Central memory CD4-positive, alpha-beta T cell (primary cell): ENCODE data around the gene RERE.

Source experiments
- DNase-seq: peaks from one replicate; pipeline ENCODE4 v3.0.0; 2022

The RERE gene

DNA sequence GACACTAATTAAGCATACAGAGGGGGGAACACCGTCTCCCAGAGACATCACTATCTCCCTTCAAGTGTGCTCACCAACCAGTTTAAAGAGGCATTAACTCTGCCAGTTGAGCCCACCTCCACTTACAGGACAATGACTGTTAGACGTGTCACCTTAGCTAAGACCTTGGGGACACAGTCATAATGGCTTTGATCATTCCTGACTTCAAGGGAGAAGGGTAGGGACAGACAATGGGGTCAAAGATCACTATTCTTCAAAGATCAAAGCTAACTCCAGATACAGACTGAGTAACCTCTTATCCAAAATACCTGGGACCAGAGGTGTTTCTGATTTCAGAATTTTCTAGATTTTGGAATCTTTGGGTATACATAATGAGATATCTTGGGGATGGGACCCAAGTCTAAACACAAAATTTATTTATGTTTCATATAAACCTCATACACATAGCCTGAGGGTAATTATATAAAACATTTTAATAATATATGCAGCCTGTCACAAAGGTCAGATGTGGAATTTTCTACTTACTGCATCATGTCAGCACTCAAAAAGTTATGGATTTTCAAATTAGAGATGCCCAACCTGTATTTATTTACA is 253.4 kb downstream of the RERE start:
- no peak for DNase-seq

DNA sequence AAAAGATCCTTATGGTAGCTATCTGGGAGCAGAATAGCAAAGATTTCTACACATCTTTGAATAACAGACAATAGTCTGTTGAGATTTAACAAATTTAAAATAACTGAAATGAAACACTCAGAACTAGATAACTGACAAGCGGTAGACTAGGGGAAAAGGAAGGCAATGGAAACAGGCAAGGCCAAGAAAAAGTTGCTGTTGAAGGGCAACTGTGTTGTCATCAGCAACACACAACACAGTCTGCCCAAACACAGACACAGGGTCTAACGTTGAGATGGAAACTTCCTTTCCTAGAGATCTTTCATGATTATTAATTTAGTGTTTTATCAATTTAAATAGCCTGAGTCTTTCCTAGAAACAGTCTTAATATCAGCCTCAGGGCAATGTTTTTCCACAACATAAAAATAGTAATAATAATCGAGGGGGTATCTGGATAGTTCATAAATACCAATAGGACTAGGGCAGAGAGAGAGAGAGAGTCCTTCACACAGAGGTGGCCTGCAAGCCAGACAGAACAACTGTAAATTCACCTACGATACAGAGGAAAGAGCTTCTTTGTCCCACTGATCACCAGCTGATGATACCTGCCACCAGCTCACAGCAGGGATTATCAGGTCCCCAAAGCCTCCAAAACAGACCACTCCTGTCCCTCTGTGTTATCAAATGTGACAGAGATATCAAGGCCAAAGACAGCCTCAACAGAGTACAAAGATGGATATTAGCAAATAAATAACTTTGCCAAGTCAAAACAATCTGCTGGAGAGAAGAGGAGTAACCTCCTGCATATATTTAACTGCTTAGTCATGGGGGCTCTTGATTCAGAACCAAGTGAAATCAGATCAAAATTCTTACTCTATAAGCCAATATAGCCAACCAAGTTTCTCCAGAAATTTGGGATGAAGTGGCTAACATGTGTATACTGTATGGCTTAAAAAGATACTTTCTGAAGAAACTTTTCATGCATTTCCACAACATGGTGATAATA is 254.3 kb downstream of the RERE start:
- no peak for DNase-seq

DNA sequence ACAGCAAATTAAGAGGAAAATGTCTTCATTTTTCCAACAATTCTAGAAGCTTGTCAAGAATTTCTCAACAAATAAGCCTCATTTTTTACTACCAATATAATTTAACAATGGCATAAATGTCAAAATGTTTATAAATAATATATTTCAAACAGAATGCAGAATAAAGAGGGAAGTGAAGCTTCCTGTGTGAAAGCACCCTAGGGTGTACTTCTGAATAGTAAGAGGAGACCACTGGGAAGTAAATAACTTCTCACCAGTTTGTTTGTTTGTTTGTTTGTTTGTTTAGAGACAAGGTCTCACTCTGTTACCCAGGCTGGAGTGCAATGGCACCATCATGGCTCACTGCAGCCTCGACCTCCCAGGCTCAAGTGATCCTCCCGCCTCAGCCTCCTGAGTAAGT is 255.2 kb downstream of the RERE start:
- no peak for DNase-seq

DNA sequence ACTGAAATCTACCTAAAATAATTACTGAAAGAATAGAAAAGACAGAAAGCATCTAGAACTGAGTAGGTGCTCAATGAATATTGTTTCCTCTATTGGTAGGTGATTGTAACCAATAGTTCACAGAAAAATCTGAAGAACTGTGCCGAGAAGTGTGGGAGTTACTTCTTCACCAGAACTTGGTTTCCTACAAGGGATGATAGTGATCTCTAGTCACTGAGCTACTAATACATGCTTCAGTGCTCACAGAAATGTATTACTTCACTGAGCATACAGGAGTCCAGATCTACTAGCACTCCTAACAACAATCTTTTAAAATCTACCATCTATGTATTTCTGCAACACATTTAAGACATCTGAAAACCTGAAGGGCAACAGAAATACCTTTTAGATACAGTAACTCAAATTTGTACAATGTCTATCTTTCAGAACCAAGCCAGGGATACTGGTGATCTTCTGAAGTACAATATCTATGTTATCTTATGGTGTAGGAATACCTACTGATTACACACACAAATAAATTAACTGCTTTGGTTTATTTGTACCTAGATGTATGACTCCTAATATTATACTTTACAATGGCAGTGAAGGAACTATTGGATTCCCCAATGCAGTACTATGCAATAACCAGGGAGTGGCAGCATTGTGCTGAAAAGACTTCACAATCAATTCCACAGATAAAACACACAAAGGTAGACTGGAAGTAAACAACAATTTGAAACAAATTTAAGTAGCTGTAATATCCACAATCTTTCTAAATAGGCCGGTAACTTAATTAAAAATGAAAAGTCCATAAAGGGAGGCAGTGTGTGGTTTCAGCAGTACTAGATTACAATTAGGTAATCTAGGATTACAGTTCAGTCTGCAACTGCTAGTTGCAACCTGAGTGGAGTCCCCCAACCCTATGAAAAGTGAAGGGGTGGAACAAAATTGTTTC is 256.6 kb downstream of the RERE start:
- DNase-seq: peak; percentile 46

DNA sequence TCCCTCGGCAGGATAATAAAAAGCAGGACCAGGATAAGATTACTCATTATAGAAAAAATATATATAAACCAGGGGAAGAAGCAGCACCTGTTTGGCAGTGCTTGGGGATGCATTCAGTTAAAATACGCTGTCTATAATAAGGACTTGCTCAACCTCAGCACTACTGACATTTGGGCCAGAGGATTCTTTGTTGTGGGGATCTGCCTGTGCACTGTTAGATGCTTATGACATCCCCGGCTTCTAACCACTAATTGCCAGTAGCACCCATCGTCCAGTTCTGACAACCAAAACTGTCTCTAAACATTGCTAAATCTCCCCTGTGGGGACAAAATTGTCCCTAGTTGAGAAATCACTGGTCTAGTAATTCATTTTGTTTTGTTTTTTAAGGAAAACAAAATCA is 257.4 kb downstream of the RERE start:
- DNase-seq: no peak

DNA sequence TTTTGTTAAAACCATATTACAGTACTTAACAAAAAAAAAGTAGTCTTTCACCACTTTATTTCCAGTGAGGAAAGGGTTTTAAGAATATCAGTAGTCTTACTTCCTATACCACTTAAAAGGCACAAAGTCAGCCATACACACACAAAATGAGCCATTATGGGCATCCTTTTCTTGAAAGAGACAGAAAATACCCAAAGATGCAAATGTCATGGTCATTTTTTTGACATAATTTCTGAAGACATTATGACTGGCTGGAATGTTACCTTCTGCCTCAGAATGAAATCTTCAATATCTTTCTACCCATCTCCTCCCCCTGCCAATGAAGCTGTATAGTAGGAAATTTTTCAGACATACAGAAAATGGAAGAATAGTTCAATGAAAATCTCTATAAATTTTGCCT is 261.9 kb downstream of the RERE start:
- DNase-seq: no peak

DNA sequence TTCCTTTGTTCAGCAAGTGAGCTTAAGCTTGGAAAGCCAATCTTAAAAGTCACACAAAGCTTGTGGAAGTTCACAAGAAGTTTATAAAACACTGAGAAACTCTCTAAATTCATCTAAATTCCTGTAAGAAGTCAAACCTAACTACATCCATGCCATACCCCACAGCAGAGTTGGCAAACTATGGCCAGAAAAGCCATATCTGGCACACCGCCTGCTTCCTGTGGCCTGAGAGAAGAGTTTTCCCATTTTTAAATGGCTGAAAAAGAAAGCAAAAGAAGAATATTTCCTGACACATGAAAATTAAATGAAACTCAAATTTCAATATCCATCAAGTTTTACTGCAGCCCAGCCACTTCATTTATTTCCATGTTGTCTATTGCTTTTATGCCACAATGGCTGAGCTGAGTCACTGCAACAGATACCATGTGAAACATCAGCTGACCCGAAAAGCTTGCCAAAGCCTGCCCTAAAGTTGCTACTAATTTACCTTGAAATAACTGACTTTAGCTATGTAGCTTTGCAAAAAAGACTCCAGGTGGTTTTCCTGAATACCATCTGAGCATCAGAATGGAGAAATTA is 262.4 kb downstream of the RERE start:
- DNase-seq: no peak

DNA sequence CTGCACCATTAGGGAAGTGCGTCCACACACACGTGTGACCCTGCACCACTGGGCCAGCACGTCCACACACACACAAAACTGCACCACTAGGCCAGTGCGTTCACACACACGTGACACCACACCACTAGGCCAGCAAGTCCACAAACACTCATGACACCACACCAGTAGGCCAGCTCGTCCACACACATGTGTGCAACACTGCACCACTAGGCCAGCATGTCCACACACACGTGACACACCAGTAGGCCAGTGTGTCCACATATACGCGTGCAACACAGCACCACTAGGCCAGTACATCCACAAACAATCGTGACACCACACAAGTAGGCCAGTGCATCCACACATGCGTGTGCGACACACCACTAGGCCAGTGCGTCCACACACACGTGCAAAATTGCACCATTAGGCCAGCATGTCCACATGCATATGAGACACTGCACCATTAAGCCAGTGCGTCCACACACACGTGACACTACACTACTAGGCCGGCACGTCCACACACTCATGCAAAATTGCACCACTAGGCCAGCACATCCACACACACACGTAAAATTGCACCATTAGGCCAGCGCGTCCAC is 264.5 kb downstream of the RERE start:
- DNase-seq: no peak

DNA sequence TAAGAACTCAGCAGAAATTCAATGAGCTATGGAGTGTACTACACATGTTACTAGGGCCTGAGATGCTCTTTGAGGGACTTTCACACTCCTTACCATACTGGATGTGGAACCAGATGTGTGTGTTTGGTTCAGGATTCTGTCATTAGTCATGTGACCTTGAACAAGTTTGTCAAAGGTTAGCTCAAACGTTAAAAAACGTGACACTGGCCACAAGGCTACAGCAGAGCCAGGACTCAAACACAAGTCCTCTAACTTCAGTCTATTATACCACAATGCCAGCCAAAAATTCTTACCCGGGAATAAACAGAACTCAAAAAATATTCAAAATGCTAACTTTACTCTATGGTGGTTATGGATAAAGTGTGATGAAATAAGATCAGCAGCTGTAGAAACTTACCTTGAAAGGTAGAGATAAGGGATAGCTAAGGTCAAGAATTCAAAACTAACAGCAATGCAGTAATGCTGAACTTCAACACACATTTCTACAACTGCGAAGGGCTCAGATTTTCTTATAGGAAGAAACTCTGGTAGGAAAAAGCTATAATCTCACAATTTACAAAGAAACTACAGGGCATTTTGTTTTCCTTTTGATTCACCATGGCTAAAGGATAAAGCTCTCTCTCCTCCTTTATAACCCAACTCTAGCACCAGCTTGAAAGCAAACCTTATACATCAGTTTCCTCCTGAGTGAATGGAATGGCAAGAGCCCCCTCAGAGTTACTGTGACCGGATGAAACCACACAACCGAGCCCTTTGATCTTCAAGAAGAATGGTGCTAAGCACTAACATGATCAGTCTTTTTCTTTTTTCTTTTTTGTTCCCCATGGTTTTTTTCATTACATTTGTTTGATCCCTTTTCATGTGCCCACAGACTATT is 265.6 kb downstream of the RERE start:
- DNase-seq: no peak

DNA sequence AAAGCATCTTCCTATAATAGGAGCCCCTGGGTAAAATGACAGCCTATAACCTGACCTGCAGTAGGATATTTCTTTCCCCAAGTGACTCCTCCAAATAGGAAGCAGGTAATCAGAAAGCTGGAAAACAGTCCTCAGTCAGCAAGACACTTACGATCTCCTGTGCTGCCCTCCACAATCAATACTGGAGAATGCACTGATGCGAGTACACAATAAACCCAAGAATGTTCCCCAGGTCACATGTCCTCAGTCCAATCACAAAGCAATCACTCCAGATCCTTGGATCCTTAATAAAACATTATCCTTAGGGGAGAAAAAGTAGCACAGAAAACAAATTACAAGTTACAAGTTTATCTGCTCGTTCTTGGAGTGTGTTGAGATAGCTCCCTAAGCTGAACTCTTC is 266.4 kb downstream of the RERE start:
- no peak for DNase-seq

DNA sequence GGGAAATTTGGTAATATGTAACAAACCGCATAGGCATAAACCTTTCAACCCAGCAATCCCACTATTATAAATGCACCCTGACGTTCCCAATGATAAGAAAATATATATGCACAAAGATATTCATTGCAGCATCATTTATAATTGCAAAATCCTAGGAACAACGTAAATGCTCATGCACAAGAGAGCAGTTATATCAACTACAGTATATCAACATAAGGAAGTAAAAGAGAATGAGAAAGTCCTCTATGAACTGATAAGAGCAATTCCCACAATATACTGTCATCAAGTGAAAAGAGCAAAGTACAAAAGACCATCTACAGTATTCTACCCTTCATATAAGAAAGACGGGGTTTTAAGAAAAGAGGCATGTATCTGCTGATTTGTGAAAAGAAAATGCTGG is 269.6 kb downstream of the RERE start:
- no peak for DNase-seq

DNA sequence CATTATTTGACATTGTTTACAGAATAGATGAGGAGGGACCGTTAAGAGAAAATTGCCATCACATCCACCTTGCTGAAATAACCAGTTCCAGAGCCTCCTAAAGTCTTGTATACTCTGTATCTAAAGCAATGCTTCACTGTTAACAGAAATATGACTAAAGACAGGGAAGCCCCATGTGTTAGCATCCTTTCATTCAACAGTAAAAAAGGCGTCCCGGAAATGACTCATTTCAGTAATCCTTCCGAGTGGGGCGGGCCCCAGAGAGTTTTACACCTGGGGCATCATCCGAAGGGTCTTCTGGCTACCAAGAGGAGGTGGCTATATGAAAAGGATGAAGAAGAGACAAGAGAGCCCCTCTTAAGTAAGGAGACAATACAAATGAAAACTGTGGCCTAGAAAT is 272.4 kb downstream of the RERE start:
- DNase-seq: no peak

DNA sequence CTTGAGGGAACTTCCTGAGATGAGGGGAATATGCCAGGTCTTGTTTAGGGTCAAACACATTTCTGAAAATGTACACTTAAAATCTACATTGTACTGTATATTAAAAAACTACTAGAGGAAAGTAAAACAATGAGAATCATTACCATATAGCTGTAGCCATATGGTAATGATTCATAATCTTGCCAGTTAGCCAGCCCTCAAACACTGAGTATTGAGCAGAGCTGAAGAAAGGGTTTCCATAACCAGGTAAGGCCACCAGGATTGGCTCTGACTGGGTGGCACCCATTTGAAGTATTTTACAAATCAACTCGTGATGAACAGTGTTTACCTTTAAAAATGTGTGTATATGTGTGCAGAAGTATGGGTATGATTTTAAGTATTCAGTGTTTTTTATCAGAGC is 272.8 kb downstream of the RERE start:
- DNase-seq: no peak

DNA sequence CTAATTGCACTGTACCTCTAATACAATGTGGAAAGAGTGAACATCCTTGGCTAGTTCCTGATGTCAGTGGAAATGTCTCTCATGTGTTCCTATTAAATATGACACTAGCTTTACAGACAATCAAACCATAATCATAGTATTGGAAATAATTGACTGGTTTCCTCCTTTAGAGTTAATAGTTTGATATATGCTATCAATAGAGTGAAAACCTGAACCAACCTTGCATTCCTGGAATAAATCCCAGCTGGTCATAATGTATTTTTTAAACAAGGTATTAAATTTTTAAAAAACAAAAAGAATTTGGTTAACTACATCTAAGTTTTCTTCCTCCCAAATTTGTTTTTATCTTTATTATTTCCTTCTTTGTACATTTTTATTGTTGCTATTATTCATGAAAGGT is 273.5 kb downstream of the RERE start:
- no peak for DNase-seq

DNA sequence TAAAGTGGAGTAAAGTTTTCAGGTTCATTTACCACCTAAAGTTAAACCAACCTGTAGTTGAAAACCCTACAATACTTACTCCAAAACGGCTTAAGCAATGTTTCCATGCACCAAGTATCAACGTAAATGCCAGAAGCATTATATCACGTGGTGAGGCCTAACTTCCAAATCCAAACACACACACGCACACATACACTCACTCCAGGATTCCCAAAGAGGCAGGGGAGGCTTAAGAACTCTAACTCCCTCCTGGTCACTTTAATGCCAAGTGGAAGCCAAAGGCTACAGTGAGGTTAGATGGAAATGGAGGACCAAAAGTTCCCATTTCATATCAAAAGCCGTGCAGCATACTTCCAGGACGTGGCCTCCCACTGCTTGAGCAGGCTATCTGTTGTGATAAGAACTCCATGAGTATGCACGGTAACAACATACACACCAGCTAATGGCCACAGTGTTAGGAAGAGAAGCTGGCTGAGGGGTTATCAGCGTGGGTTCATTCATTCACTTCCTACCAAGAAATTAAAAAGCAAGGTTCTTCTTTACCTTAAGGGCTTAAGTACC is 275.4 kb downstream of the RERE start:
- no peak for DNase-seq

DNA sequence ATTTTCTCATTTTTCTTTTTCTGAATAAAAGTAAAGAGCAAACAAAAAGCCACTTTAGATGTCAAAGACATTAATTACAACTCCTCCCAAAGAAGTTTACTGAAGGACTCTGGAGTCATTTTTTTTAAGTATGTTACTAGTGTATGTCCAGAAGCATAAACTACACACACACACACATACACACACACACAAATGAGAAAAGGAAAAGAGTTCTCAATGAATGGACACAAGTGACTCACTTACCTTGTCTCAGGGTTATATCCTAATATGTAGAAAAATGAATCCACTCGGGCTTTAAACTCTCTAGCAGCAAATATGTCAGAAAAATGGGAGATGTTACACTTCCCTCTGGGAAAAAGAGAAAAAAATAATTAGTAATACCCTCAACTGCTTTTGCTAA is 276.5 kb downstream of the RERE start:
- no peak for DNase-seq

DNA sequence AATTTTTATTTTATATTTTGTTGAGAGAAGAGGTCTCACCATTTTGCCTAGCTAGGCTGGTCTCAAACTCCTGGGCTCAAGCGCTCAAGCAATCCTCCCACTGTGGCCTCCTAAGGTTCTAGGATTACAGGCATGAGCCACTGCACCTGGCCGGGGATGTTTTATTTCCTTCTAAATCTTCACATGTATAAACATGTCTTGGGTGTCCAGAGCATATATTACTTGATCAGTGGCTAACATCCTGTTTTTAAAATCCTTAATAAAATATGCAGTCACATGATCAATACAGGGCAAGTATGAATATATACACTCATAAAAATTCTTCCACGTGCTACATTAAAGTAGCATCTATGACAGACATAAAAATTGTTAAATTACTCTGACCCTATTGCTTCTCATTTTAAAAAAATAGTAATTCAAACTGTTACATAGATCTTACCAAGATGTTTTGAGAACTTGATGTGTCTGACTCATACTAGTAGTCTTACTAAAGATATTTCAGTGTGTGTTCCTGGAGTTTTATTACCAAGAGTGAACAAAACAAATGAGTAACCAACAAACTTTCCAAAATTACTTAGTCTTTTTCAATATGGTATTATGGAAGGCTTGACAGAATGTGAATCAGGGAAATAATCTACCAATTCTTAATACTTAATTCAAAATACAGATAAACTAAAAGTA is 277.0 kb downstream of the RERE start:
- no peak for DNase-seq

DNA sequence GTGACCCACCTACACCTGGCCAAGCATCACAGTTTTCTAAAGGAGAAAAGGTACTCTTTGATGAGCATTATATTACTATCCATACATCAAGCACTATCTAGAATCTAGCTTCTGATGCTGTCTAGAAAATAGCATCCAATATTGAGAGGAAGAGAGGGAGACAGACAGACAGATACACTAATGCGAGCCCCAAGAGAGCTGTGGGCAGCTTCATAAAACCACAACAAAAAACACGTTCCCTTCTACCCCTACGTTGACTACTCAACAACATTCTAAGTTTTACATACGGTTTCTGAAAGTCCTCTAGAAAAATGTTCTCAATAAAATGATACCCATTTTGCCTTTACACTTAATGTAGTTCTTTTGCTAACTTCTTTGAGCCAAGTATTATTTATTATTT is 277.8 kb downstream of the RERE start:
- no peak for DNase-seq

DNA sequence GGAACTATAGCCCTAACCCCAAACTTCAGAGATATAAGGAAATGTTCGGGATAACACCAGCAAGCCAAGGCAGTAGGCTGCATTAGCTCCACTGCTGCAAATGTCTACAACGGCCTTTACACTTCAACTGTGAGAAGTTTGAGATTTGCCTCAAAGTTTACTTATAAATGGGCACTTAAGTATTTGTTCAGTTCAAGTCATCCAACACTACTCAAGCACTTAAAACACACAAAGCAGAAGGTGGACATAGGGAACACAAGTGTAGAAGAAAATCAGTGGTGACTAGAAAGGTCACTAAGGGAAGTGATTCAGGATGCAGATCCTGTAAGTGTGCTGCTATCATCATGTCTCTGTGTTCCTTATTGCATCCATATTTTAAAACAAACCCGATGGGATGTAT is 278.9 kb downstream of the RERE start:
- DNase-seq: no peak

DNA sequence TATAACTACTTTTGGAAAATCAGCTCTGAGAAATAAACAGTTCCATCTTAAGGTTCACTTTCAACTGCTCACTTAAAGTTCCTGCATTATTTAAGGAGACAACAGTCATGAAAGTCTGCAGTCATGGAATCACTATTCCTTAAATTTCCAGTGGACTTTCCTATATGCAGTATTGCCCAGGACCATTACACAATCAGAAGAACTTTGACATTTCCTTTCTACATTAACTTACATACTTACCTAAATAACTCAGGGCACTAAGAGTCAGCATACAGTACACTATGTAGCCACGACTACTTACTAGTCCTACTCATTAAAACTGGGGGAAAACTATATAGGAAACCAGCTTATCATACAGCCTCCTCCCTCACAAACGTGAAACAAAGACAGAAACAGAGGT is 279.4 kb downstream of the RERE start:
- DNase-seq: no peak

DNA sequence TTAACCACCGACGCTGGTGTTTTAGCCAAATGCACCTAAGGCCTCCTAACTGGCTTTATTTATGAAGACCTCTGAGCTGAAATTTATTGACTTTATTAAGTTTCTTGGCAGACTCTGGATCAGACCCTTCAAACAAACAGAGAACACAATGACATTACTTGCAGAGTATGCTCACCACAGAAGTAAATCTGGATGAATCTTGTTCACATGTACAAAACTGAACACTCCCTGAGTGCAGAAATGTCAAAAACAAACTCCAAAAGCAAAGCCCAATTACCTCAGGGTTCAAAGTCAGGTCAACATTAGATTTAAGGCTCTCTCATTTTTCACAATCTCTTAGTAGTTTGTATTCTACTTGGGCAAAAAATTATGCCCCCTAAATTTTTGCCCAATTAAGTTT is 280.9 kb downstream of the RERE start:
- no peak for DNase-seq
